Subcutaneous adipose tissue (tissue), 4 donors: ENCODE measurements around the gene PTPRE. TPM values are rescaled to one million over a fixed set of nuclear protein-coding genes. Genes with fewer than 3 reads are reported as not detected.

Experiments used
- total RNA-seq, 4 donors: library from RNA; depleted of rRNA; stranded (reverse); fragments of >200 nt; gene quantifications; one replicate each; pipeline ENCODE4 v1.1.0, GENCODE V29; 2016
- TF ChIP-seq, protein P1 (sequence below): fragments of 450-650 bp; IDR thresholded peaks from one replicate; pipeline ENCODE4 v1.5.1; 2016; ENCODE audit warnings: low read depth, mild to moderate bottlenecking, control low read depth, antibody characterized with exemption, moderate library complexity

The PTPRE gene
- total RNA-seq, 4 donors from 2014 or later, result 10.7 to 66.8 (median 27.9) TPM

DNA sequence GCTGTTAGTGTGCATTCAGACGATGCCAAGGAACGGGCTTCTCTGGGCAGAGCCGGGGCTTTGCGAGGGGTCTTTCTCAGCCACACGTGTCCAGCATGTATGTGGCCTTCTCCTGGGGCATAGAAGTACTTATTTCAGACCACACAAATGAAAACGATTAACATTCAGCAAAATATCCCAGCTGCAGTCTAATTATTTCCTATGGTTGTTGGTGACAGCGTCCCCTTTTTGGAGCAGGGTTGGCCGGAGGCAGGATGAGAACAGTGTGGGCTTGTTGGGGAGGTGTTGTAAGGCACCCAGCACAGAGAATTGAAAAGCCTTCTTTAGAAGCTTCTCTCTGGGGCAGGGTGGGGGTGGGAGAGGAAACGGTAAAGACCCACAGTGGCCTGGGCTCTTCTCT lies 54.2 kb downstream of the PTPRE start:
- TF ChIP-seq, protein P1, sequence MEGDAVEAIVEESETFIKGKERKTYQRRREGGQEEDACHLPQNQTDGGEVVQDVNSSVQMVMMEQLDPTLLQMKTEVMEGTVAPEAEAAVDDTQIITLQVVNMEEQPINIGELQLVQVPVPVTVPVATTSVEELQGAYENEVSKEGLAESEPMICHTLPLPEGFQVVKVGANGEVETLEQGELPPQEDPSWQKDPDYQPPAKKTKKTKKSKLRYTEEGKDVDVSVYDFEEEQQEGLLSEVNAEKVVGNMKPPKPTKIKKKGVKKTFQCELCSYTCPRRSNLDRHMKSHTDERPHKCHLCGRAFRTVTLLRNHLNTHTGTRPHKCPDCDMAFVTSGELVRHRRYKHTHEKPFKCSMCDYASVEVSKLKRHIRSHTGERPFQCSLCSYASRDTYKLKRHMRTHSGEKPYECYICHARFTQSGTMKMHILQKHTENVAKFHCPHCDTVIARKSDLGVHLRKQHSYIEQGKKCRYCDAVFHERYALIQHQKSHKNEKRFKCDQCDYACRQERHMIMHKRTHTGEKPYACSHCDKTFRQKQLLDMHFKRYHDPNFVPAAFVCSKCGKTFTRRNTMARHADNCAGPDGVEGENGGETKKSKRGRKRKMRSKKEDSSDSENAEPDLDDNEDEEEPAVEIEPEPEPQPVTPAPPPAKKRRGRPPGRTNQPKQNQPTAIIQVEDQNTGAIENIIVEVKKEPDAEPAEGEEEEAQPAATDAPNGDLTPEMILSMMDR, result no peak

- TF ChIP-seq, protein P1, result no peak
These were observed 55.3 kb downstream of the PTPRE start for GRCh38 chr10:127962205-127962604.

DNA sequence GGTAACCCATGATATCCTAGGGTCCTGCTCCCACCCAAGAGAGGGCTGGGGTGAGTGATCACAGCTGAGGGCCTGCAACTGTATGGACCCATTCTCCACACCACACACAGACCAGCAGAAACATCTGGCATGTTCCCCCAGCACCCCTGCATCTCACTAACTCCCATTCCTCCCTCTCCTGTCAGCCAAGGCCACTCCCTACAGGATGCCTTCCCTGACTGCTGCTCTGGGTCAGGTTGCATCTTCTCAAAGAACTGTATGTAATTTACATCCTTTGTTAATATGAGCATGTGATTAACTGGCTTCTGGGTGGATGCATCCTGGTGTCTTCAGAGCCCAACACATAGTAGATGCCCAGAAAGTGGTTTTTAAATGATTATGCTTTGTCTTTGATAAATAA lies 56.2 kb downstream of the PTPRE start:
- TF ChIP-seq, protein P1, result no peak

DNA sequence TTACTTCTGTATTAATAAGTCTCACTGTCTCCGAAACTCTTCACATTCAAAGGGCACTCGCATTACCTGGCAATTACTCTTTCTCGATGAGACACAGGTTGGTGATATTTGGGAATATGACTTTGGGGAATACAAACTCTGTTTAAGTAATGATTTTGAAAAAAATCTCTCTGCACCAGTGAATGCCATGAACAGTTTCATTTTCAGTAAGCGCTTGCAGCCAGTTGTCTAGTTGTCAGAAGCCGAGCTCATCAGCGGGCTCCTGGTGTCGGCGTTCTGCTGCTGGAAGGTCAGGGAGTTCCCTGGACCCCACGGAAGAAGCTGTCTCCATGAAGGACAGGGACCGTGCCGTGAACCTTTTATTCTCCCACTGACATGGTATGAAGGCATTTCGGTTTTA lies 57.7 kb downstream of the PTPRE start:
- TF ChIP-seq, protein P1, result no peak

DNA sequence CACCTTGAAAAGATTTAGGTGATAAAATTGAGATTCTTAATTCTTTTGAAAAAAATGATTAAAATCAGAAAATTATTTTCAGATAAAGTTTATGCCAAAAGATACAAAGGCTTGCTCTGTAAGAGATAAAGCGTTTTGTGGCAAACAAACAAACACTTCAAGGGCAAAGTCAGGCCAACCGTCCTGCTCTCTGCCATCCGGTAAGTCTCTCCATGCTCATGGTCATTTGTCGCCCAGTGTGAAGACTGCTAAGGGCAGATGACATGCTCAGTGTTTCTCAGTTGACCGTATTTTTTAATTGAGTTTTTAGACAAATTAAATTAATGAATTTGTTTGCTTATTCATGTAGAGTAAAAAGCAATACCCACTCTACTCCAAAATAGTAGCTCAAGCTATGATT lies 60.0 kb downstream of the PTPRE start:
- TF ChIP-seq, protein P1, result no peak

DNA sequence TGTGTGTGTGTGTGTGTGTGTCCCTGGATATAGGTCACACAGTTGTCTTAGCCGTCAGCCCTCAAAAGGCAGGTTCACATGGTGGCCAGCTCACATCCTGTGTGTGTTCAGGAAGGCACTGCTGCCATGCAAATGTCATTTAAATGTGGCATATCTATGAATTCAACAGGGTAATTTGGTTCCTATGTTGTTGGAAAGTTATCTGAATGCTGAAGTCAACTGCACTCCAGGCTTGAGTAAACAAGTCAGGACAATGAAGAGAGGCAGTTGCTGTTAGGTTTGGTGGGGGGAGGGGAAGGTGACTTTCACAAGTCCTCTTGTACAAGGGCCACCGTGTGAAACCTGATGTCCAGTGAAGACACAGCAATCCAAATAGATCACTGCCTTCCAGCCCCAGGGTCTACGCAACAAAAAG lies 61.1 kb downstream of the PTPRE start:
- TF ChIP-seq, protein P1, result no peak

GRCh38 chr10:127968659-127969058 lies 61.8 kb downstream of the PTPRE start:
- TF ChIP-seq, protein P1, result no peak
